SH-SY5Y (cell line): ENCODE results near the gene OTUD3.

ENCODE experiments used
- GATA2 ChIP-seq: IDR thresholded peaks from 2 replicates; pipeline ENCODE4 v1.6.1; 2011; ENCODE audit warnings: mild to moderate bottlenecking, low read depth, low read length
- GATA3 ChIP-seq: IDR thresholded peaks from 2 replicates; pipeline ENCODE4 v1.6.1; 2011; ENCODE audit warnings: low read depth, mild to moderate bottlenecking, low read length, moderate library complexity

Gene OTUD3

GRCh38 chr1:19861842-19862530 lies 20.2 kb upstream of the OTUD3 start:
- TF ChIP-seq GATA3 (no peak), GATA2 (no peak)

- TF ChIP-seq GATA2 = no peak
- no peak for TF ChIP-seq GATA3
Observed at GRCh38 chr1:19862944-19863343, 19.3 kb upstream of the OTUD3 start.

- TF ChIP-seq GATA2 (no peak), GATA3 (no peak)
Observed at GRCh38 chr1:19864570-19865160, 17.5 kb upstream of the OTUD3 start.

GRCh38 chr1:19866029-19866428 lies 16.2 kb upstream of the OTUD3 start:
- no peak for TF ChIP-seq GATA3
- no peak for TF ChIP-seq GATA2

- TF ChIP-seq GATA3 (no peak), GATA2 (no peak)
Observed at GRCh38 chr1:19866758-19867157, 15.4 kb upstream of the OTUD3 start.

- TF ChIP-seq GATA3 (no peak), GATA2 (no peak)
Observed at GRCh38 chr1:19869929-19870328, 12.3 kb upstream of the OTUD3 start.

- TF ChIP-seq GATA2 = no peak
- no peak for TF ChIP-seq GATA3
Observed at GRCh38 chr1:19872190-19872589, 10.0 kb upstream of the OTUD3 start.

- TF ChIP-seq GATA2 = no peak
- no peak for TF ChIP-seq GATA3
Observed at GRCh38 chr1:19877181-19877750, 4.9 kb upstream of the OTUD3 start.

GRCh38 chr1:19877821-19878636 lies 4.2 kb upstream of the OTUD3 start:
- TF ChIP-seq GATA3 (no peak), GATA2 (no peak)

- TF ChIP-seq GATA2 (no peak), GATA3 (no peak)
Observed at GRCh38 chr1:19878637-19878985, 3.6 kb upstream of the OTUD3 start.

- no peak for TF ChIP-seq GATA3
Observed at GRCh38 chr1:19879227-19879626, 3.0 kb upstream of the OTUD3 start.

GRCh38 chr1:19879661-19880060 lies 2.5 kb upstream of the OTUD3 start:
- TF ChIP-seq GATA2 = no peak
- TF ChIP-seq GATA3 = no peak

- TF ChIP-seq GATA3 (no peak), GATA2 (no peak)
Observed at GRCh38 chr1:19884312-19884711, 2.1 kb downstream of the OTUD3 start.

- no peak for TF ChIP-seq GATA2
- no peak for TF ChIP-seq GATA3
Observed at GRCh38 chr1:19885821-19886220, 3.6 kb downstream of the OTUD3 start.
